ENCODE results near the gene C12orf56.

GRCh38 chr12:64216239-64216638 lies 174.3 kb downstream of the C12orf56 start:
- no peak for TF ChIP-seq KLF16 (IDR thresholded peaks at IDR 0.05)
- TF ChIP-seq CTCF (IDR thresholded peaks at IDR 0.05 in 2 of 3, conservative IDR thresholded peaks at IDR 0.05 in 1 of 3; ENCODE audit: insufficient read depth in 2 of 3, low read depth in 1 of 3, low read length in 3 of 3), result no peak
- no peak for TF ChIP-seq RNF219 (CRISPR knock-in tag; IDR thresholded peaks at IDR 0.05)
- no peak for TF ChIP-seq MEF2D (tag; conservative IDR thresholded peaks at IDR 0.05; ENCODE audit: low read depth)
- no peak for TF ChIP-seq NRF1 (conservative IDR thresholded peaks at IDR 0.05 in 1 of 2, IDR thresholded peaks at IDR 0.05 in 1 of 2)
- TF ChIP-seq SIN3B (IDR thresholded peaks at IDR 0.05; ENCODE audit: low read depth), result no peak
- TF ChIP-seq POLR2B (IDR thresholded peaks at IDR 0.05; ENCODE audit: low read depth, partially characterized antibody), result no peak
- peak; percentile 49 for TF ChIP-seq MAFG (tag; conservative IDR thresholded peaks at IDR 0.05)
- no peak for TF ChIP-seq ZNF778 (CRISPR knock-in tag; IDR thresholded peaks at IDR 0.05)
- TF ChIP-seq ZBTB1 (CRISPR knock-in tag; IDR thresholded peaks at IDR 0.05; ENCODE audit: borderline replicate concordance, low read depth), result no peak

Measured in K562 (cell line).